ENCODE data around the gene HENMT1.
A peak's percentile ranks its signal among the peaks of the same experiment; 100 is the strongest.
"Not testable (repeated sequence)": the region's sequence is repeated elsewhere in the genome, so short reads cannot be mapped to it uniquely, and the experiment has no call there.

The HENMT1 gene

GRCh38 chr1:108670131-108670773 is 9.4 kb upstream of the HENMT1 start:
- peak; percentile 12 for DNase-seq (ENCODE audit: low read depth)

- DNase-seq (ENCODE audit: low read depth) = no peak
Measured at GRCh38 chr1:108669679-108670078, 8.8 kb upstream of the HENMT1 start.

GRCh38 chr1:108668777-108669176 is 7.9 kb upstream of the HENMT1 start:
- DNase-seq (ENCODE audit: low read depth) = no peak

GRCh38 chr1:108667422-108667821 is 6.5 kb upstream of the HENMT1 start:
- DNase-seq (ENCODE audit: low read depth) = not testable (repeated sequence)

GRCh38 chr1:108665771-108666170 is 4.9 kb upstream of the HENMT1 start:
- no peak for DNase-seq (ENCODE audit: low read depth)

GRCh38 chr1:108665067-108665466 is 4.2 kb upstream of the HENMT1 start:
- no peak for DNase-seq (ENCODE audit: low read depth)

- DNase-seq (ENCODE audit: low read depth) = no peak
Measured at GRCh38 chr1:108664481-108664880, 3.6 kb upstream of the HENMT1 start.

- DNase-seq (ENCODE audit: low read depth) = no peak
Measured at GRCh38 chr1:108663074-108663473, 2.2 kb upstream of the HENMT1 start.

GRCh38 chr1:108657356-108658080 is 3.4 kb downstream of the HENMT1 start:
- no peak for DNase-seq (ENCODE audit: low read depth)

GRCh38 chr1:108653431-108654105 is 7.3 kb downstream of the HENMT1 start:
- DNase-seq (ENCODE audit: low read depth) = no peak

GRCh38 chr1:108646648-108647269 is 14.1 kb downstream of the HENMT1 start:
- DNase-seq (ENCODE audit: low read depth) = peak; percentile 86

- DNase-seq (ENCODE audit: low read depth) = no peak
Measured at GRCh38 chr1:108646265-108646647, 14.6 kb downstream of the HENMT1 start.

GRCh38 chr1:108645564-108646184 is 15.2 kb downstream of the HENMT1 start:
- no peak for DNase-seq (ENCODE audit: low read depth)

- no peak for DNase-seq (ENCODE audit: low read depth)
Measured at GRCh38 chr1:108644984-108645383, 15.9 kb downstream of the HENMT1 start.

- DNase-seq (ENCODE audit: low read depth) = peak; percentile 82
Measured at GRCh38 chr1:108643492-108644335, 17.2 kb downstream of the HENMT1 start.

GRCh38 chr1:108640863-108641262 is 20.0 kb downstream of the HENMT1 start:
- DNase-seq (ENCODE audit: low read depth) = not testable (repeated sequence)

GRCh38 chr1:108639899-108640560 is 20.9 kb downstream of the HENMT1 start:
- no peak for DNase-seq (ENCODE audit: low read depth)

GRCh38 chr1:108636876-108637275 is 24.0 kb downstream of the HENMT1 start:
- no peak for DNase-seq (ENCODE audit: low read depth)

GRCh38 chr1:108634521-108634920 is 26.4 kb downstream of the HENMT1 start:
- no peak for DNase-seq (ENCODE audit: low read depth)

GRCh38 chr1:108628665-108629064 is 32.2 kb downstream of the HENMT1 start:
- no peak for DNase-seq (ENCODE audit: low read depth)

GRCh38 chr1:108627951-108628350 is 32.9 kb downstream of the HENMT1 start:
- DNase-seq (ENCODE audit: low read depth) = no peak
